HEK293 (cell line): ENCODE measurements around the gene TPI1.

ENCODE experiments used
- REPIN1 ChIP-seq: fragments of 450-650 bp; formaldehyde crosslinking; IDR thresholded peaks from 2 replicates; pipeline ENCODE4 v1.5.1; 2017; ENCODE audit warnings: missing biosample characterization, missing genetic modification characterization, low read depth
- ZBTB21 ChIP-seq: fragments of 450-650 bp; formaldehyde crosslinking; IDR thresholded peaks from 2 replicates; pipeline ENCODE4 v1.5.1; 2017; ENCODE audit warnings: missing biosample characterization, missing genetic modification characterization
- ZIC2 ChIP-seq: fragments of 450-650 bp; formaldehyde crosslinking; IDR thresholded peaks from 2 replicates; pipeline ENCODE4 v1.5.1; 2016; ENCODE audit warnings: missing biosample characterization, missing genetic modification characterization
- ZNF324 ChIP-seq: fragments of 450-650 bp; formaldehyde crosslinking; IDR thresholded peaks from 2 replicates; pipeline ENCODE4 v1.5.1; 2016; ENCODE audit warnings: missing biosample characterization, missing genetic modification characterization
- TF ChIP-seq, protein P1 (sequence below): fragments of 450-650 bp; formaldehyde crosslinking; IDR thresholded peaks from 2 replicates; pipeline ENCODE4 v1.5.1; 2016; ENCODE audit warnings: missing biosample characterization, missing genetic modification characterization
- TF ChIP-seq, protein P2 (sequence below): fragments of 450-650 bp; formaldehyde crosslinking; IDR thresholded peaks from 2 replicates; pipeline ENCODE4 v1.5.1; 2016; ENCODE audit warnings: missing biosample characterization, missing genetic modification characterization

DNA sequence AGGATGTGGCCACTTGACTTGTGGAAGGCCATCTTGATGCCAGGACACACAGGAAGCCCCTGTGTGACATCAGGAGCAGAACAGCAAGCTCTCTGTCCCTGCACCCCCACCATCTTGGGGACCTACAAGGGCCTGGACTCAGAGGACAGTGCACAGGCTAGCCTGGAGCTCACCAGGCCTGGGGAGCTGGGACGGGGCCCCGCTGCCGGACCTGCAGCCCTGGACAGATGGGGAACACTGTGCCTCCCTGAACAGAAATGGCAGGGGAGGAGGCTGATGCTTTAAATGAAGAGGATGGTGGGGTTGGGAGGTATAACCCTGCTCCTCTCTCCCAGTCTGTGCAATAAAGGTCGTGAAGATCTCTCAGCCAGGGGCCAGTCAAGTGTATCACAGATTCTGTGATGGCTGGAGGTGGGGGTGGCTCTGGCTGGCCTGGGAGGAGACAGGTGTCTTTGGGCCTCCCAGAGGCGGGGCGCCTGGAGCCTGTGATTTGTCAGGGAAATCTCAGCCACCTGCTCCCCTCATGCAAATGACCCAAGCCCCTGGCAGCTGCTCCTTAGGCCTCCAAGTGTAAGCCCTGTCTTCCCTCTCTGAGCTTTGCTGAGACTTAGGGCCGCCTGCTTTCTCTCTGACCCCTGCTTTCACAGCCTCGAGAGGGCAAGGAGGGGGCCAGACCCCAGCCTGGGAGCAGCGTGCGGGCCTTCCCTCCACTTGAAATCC lies 27.7 kb upstream of the TPI1 start:
- TF ChIP-seq ZIC2 (tag by site-specific recombination) (no peak), ZNF324 (tag by site-specific recombination) (no peak), ZBTB21 (tag by site-specific recombination) (no peak), REPIN1 (tag by site-specific recombination) (no peak)
- TF ChIP-seq, protein P1, sequence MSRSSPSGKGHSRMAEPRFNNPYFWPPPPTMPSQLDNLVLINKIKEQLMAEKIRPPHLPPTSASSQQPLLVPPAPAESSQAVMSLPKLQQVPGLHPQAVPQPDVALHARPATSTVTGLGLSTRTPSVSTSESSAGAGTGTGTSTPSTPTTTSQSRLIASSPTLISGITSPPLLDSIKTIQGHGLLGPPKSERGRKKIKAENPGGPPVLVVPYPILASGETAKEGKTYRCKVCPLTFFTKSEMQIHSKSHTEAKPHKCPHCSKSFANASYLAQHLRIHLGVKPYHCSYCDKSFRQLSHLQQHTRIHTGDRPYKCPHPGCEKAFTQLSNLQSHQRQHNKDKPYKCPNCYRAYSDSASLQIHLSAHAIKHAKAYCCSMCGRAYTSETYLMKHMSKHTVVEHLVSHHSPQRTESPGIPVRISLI (tag by site-specific recombination) = no peak
- TF ChIP-seq, protein P2, sequence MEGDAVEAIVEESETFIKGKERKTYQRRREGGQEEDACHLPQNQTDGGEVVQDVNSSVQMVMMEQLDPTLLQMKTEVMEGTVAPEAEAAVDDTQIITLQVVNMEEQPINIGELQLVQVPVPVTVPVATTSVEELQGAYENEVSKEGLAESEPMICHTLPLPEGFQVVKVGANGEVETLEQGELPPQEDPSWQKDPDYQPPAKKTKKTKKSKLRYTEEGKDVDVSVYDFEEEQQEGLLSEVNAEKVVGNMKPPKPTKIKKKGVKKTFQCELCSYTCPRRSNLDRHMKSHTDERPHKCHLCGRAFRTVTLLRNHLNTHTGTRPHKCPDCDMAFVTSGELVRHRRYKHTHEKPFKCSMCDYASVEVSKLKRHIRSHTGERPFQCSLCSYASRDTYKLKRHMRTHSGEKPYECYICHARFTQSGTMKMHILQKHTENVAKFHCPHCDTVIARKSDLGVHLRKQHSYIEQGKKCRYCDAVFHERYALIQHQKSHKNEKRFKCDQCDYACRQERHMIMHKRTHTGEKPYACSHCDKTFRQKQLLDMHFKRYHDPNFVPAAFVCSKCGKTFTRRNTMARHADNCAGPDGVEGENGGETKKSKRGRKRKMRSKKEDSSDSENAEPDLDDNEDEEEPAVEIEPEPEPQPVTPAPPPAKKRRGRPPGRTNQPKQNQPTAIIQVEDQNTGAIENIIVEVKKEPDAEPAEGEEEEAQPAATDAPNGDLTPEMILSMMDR (tag by site-specific recombination) = no peak
